ENCODE results near the gene EHBP1. TPM values are rescaled to one million over a fixed set of nuclear protein-coding genes. Genes with fewer than 3 reads are reported as not detected.

EHBP1 gene
- total RNA-seq, 8 experiments from 2014 or later: 35.1 to 81.1 (median 54.6) TPM

GRCh38 chr2:63023444-63023843 is 317.9 kb downstream of the EHBP1 start:
- in situ Hi-C loops (cut with MboI; ENCODE audit: low pct_unique_long_range_greater_than_20kb in 2 of 9, low sequenced_read_pairs in 9 of 9, unreplicated experiment in 9 of 9): loop anchor here in 1 of 9 experiments (25.0 kb wide), 1 partner anchor 236 kb away; no protein-coding TSS in a partner anchor
- H3K27ac ChIP-seq: no peak overlapping the region
- H3K4me3 ChIP-seq: no peak overlapping the region
- WGBS, 10 experiments: 0 to 67% (median 0%) methylated on average over 1 of the region's 1 CpG; no CpG with 5 or more reads in 3 of the 10 experiments
- peak in 3 of 8 experiments; percentile 52 to 86 (median 62) for ATAC-seq (replicated peaks in 6 of 8)
- H3K4me1 ChIP-seq (replicated peaks in 1 of 2): no peaks in the 10 kb centered on the region

- no peak overlapping the region for H3K27ac ChIP-seq
- no peak for ATAC-seq (replicated peaks in 6 of 8)
- H3K4me1 ChIP-seq (replicated peaks in 1 of 2): no peaks in the 10 kb centered on the region
- in situ Hi-C loops (cut with MboI; ENCODE audit: low pct_unique_long_range_greater_than_20kb in 2 of 9, low sequenced_read_pairs in 9 of 9, unreplicated experiment in 9 of 9): loop anchor here in 1 of 9 experiments (25.0 kb wide), 1 partner anchor 215 kb away; no protein-coding TSS in a partner anchor
- WGBS, 10 experiments: 80 to 100% (median 100%) methylated on average over 1 to 2 of the region's 2 CpGs; no CpG with 5 or more reads in 3 of the 10 experiments
- H3K4me3 ChIP-seq: no peak overlapping the region
Observed at GRCh38 chr2:63027220-63027619, 321.7 kb downstream of the EHBP1 start.

DNA sequence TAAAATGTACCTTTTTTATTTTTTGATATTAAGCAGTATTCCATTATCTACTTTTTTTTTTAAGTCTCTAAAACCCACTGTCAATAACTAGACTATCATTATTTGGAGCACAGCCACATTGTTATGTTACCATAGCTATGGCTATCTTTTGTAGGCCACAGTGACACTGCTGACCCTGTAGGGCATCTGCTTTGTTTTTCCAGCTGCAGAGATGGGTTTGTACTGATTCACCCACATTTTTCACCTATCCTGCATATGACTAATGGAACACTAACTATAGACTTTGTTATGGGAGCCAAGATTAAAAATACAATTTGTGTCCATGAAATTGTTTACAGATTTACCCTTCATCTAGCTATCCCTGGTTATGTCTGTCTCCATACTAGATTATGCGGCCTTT is 323.5 kb downstream of the EHBP1 start:
- Histone ChIP-seq H3K27ac (no peak overlapping the region), H3K4me3 (no peak overlapping the region), H3K4me1 (replicated peaks in 1 of 2) (no peaks in the 10 kb centered on the region)
- no peak for ATAC-seq (replicated peaks in 6 of 8)
- in situ Hi-C loops (cut with MboI; ENCODE audit: low pct_unique_long_range_greater_than_20kb in 2 of 9, low sequenced_read_pairs in 9 of 9, unreplicated experiment in 9 of 9): loop anchor here in 1 of 9 experiments (25.0 kb wide), 1 partner anchor 217 kb away; no protein-coding TSS in a partner anchor
- 60 to 100% (median 89%) methylated on average over 1 of the region's 1 CpG; no CpG with 5 or more reads in 3 of the 10 experiments for WGBS, 10 experiments

GRCh38 chr2:63034526-63034925 is 329.0 kb downstream of the EHBP1 start:
- in situ Hi-C loops (cut with MboI; ENCODE audit: low pct_unique_long_range_greater_than_20kb in 2 of 9, low sequenced_read_pairs in 9 of 9, unreplicated experiment in 9 of 9): loop anchor here in 1 of 9 experiments (25.0 kb wide), 1 partner anchor 222 kb away; no protein-coding TSS in a partner anchor
- H3K4me1 ChIP-seq (replicated peaks in 1 of 2): no peaks in the 10 kb centered on the region
- H3K4me3 ChIP-seq: no peak overlapping the region
- no peak for ATAC-seq (replicated peaks in 6 of 8)
- 56 to 100% (median 83%) methylated on average over 1 to 4 of the region's 4 CpGs; no CpG with 5 or more reads in 1 of the 10 experiments for WGBS, 10 experiments
- H3K27ac ChIP-seq: no peak overlapping the region

GRCh38 chr2:63035169-63035568 is 329.7 kb downstream of the EHBP1 start:
- 92 to 100% (median 95%) methylated on average over 1 to 2 of the region's 2 CpGs for WGBS, 10 experiments
- Histone ChIP-seq H3K4me1 (replicated peaks in 1 of 2) (no peaks in the 10 kb centered on the region), H3K27ac (no peak overlapping the region), H3K4me3 (no peak overlapping the region)
- in situ Hi-C loops (cut with MboI; ENCODE audit: low pct_unique_long_range_greater_than_20kb in 2 of 9, low sequenced_read_pairs in 9 of 9, unreplicated experiment in 9 of 9): loop anchor here in 1 of 9 experiments (25.0 kb wide), 1 partner anchor 223 kb away; no protein-coding TSS in a partner anchor
- ATAC-seq (replicated peaks in 6 of 8): no peak

GRCh38 chr2:63035660-63036059 is 330.1 kb downstream of the EHBP1 start:
- 82 to 100% (median 96%) methylated on average over 1 to 4 of the region's 4 CpGs for WGBS, 10 experiments
- Histone ChIP-seq H3K4me3 (no peak overlapping the region), H3K27ac (no peak overlapping the region), H3K4me1 (replicated peaks in 1 of 2) (no peaks in the 10 kb centered on the region)
- in situ Hi-C loops (cut with MboI; ENCODE audit: low pct_unique_long_range_greater_than_20kb in 2 of 9, low sequenced_read_pairs in 9 of 9, unreplicated experiment in 9 of 9): loop anchor here in 1 of 9 experiments (25.0 kb wide), 1 partner anchor 223 kb away; no protein-coding TSS in a partner anchor
- no peak for ATAC-seq (replicated peaks in 6 of 8)

DNA sequence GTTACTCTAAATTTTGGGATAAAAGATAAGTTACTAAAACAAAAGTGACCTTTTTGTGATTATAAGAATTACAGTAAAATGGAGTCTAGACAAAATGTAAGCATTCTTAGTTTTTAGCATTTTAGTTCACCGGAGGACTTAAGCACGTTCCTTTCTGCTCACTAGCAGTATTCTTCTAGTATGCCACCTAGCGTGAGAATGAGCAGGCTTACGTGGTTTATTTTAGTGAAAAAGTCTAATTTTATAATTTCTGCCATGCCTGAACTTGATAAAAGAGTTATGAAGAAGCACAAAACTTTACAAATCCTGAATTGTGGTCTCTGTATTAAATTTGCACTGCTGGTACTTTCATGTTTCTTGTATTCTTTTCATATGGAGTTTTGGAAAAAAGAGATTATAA is 332.5 kb downstream of the EHBP1 start:
- no peak for ATAC-seq (replicated peaks in 6 of 8)
- Histone ChIP-seq H3K27ac (no peak overlapping the region), H3K4me1 (replicated peaks in 1 of 2) (no peaks in the 10 kb centered on the region), H3K4me3 (no peak overlapping the region)
- WGBS, 10 experiments: 80 to 100% (median 90%) methylated on average over 2 to 4 of the region's 4 CpGs; no CpG with 5 or more reads in 1 of the 10 experiments
- in situ Hi-C loops (cut with MboI; ENCODE audit: low pct_unique_long_range_greater_than_20kb in 2 of 9, low sequenced_read_pairs in 9 of 9, unreplicated experiment in 9 of 9): loop anchor here in 1 of 9 experiments (25.0 kb wide), 1 partner anchor 226 kb away; no protein-coding TSS in a partner anchor

GRCh38 chr2:63040586-63040985 is 335.1 kb downstream of the EHBP1 start:
- ATAC-seq (replicated peaks in 6 of 8): no peak
- Histone ChIP-seq H3K4me1 (replicated peaks in 1 of 2) (peaks cover 0 to 2% of the 10 kb centered on the region in 2 donors), H3K27ac (no peak overlapping the region), H3K4me3 (no peak overlapping the region)
- WGBS, 10 experiments: 75 to 100% (median 100%) methylated on average over 1 of the region's 1 CpG; no CpG with 5 or more reads in 3 of the 10 experiments
- in situ Hi-C loops (cut with MboI; ENCODE audit: low pct_unique_long_range_greater_than_20kb in 2 of 9, low sequenced_read_pairs in 9 of 9, unreplicated experiment in 9 of 9): loop anchor here in 1 of 9 experiments (25.0 kb wide), 1 partner anchor 228 kb away; no protein-coding TSS in a partner anchor

DNA sequence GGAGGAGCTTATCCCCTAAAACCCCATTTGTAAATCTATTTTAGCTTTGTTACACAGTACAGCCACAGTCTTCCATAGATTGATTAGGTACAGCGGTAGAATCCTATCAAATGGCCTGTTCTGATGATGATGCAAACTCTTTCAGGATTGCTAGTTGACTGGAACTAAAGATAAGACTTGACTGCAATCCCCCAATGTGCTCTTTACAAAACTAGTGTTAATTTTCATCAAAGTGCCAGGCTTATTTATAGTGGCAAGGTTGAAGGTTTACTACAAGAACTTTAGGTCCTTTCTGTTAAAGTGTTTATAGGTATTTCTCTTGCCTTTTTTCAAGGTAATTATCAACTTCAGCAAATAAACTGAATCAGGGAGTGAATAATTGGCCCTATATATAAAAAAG is 336.1 kb downstream of the EHBP1 start:
- 83 to 100% (median 94%) methylated on average over 1 of the region's 1 CpG; no CpG with 5 or more reads in 6 of the 10 experiments for WGBS, 10 experiments
- Histone ChIP-seq H3K4me1 (replicated peaks in 1 of 2) (peaks cover 0 to 2% of the 10 kb centered on the region in 2 donors), H3K4me3 (no peak overlapping the region), H3K27ac (no peak overlapping the region)
- in situ Hi-C loops (cut with MboI; ENCODE audit: low pct_unique_long_range_greater_than_20kb in 2 of 9, low sequenced_read_pairs in 9 of 9, unreplicated experiment in 9 of 9): loop anchor here in 1 of 9 experiments (25.0 kb wide), 1 partner anchor 229 kb away; no protein-coding TSS in a partner anchor
- ATAC-seq (replicated peaks in 6 of 8): no peak

GRCh38 chr2:63044362-63045327 is 339.1 kb downstream of the EHBP1 start:
- Histone ChIP-seq H3K4me1 (replicated peaks in 1 of 2) (peaks cover 3 to 18% of the 10 kb centered on the region in 2 donors), H3K27ac (no peak overlapping the region), H3K4me3 (no peak overlapping the region)
- WGBS, 10 experiments: 47 to 100% (median 60%) methylated on average over 1 to 18 of the region's 36 CpGs; no CpG with 5 or more reads in 3 of the 10 experiments
- in situ Hi-C loops (cut with MboI; ENCODE audit: low pct_unique_long_range_greater_than_20kb in 2 of 9, low sequenced_read_pairs in 9 of 9, unreplicated experiment in 9 of 9): loop anchor here in 1 of 9 experiments (25.0 kb wide), 1 partner anchor 232 kb away; no protein-coding TSS in a partner anchor
- no peak for ATAC-seq (replicated peaks in 6 of 8)

DNA sequence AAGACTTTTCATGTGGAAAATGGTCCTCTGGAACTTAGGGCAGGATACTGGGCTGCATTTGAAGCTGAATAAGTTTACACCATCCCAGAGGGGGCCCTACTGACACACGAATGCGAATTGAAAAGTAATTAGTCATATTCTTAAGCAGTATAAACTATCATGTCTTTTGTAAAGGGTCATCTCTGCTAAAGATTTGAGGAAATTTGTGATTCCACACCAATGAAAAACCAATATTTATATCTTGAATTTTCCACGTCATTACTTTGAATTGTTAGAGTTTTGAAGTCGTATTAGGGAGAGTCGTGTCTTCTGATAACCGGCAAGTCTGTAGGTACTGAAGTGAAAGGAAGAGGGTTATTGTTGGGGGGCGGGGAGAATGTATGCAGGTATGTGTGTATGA is 341.0 kb downstream of the EHBP1 start:
- 20 to 98% (median 39%) methylated on average over 4 to 7 of the region's 7 CpGs for WGBS, 10 experiments
- ATAC-seq (replicated peaks in 6 of 8): no peak
- H3K4me3 ChIP-seq: no peak overlapping the region
- no peak overlapping the region for H3K27ac ChIP-seq
- in situ Hi-C loops (cut with MboI; ENCODE audit: low pct_unique_long_range_greater_than_20kb in 2 of 9, low sequenced_read_pairs in 9 of 9, unreplicated experiment in 9 of 9): loop anchor here in 1 of 9 experiments (25.0 kb wide), 1 partner anchor 234 kb away; no protein-coding TSS in a partner anchor
- peaks cover 8 to 18% of the 10 kb centered on the region in 2 donors for H3K4me1 ChIP-seq (replicated peaks in 1 of 2)

GRCh38 chr2:63046961-63047320 is 341.4 kb downstream of the EHBP1 start:
- Histone ChIP-seq H3K4me3 (no peak overlapping the region), H3K4me1 (replicated peaks in 1 of 2) (peaks cover 8 to 18% of the 10 kb centered on the region in 2 donors), H3K27ac (no peak overlapping the region)
- 0 to 98% (median 30%) methylated on average over 1 to 8 of the region's 8 CpGs; no CpG with 5 or more reads in 1 of the 10 experiments for WGBS, 10 experiments
- no peak for ATAC-seq (replicated peaks in 6 of 8)
- in situ Hi-C loops (cut with MboI; ENCODE audit: low pct_unique_long_range_greater_than_20kb in 2 of 9, low sequenced_read_pairs in 9 of 9, unreplicated experiment in 9 of 9): loop anchor here in 1 of 9 experiments (25.0 kb wide), 1 partner anchor 235 kb away; no protein-coding TSS in a partner anchor

Data from motor neuron (in vitro differentiated cells).